ENCODE data around the gene TSPAN18.

TSPAN18 gene

DNA sequence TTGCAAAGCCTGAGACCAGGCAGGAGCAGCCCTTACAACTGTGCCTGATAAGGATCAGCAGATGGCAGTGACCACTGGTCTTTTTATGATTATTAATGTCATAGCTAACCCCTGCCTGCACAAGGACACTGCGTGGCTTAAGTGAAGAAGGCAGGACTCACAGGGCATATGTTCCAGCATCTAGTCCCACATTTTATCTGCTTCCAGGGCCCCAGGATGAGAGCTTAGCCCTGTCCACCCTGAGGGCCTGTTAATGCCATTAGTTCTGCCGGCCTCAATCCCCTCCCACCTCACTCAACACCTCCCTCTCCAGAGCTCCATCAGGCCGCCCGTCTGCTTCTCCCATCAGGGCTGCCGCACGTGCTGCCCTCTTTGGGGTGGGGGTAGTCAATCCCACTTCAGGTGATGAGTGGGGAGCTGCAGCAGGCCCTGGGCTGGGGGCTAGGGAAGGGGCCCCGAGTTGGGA lies 33.1 kb upstream of the TSPAN18 start:
- Histone ChIP-seq H3K4me2 (ENCODE audit: low read length, poor library complexity, severe bottlenecking) (no peak overlapping the region), H4K91ac (ENCODE audit: low read length) (no peak overlapping the region), H3K36me3 (ENCODE audit: control insufficient read depth in 1 of 2, insufficient read depth in 2 of 2, low read depth in 1 of 2, low read length in 2 of 2) (no peaks in the 10 kb centered on the region), H3K18ac (ENCODE audit: low read depth in 1 of 2, low read length in 2 of 2) (no peak overlapping the region), H3K23ac (ENCODE audit: low read length in 2 of 2) (peak overlapping the region in 1 of 2 experiments; percentile 15), H3K27me3 (ENCODE audit: control insufficient read depth in 1 of 2, insufficient read depth in 1 of 2, low read length in 2 of 2) (peaks cover 19 to 39% of the 10 kb centered on the region in 2 experiments), H3K79me1 (replicated peaks; ENCODE audit: low read length, poor library complexity, severe bottlenecking) (no peaks in the 10 kb centered on the region), H2AFZ (ENCODE audit: low read depth, low read length) (no peak overlapping the region), H2BK15ac (ENCODE audit: low read depth, poor library complexity, severe bottlenecking) (no peak overlapping the region), H4K8ac (ENCODE audit: low read length) (no peak overlapping the region), H3K4me1 (ENCODE audit: control insufficient read depth, insufficient read depth, low read depth, low read length) (no peaks in the 10 kb centered on the region), H3K4ac (ENCODE audit: low read depth in 1 of 2, low read length in 2 of 2) (no peak overlapping the region), H3K4me3 (ENCODE audit: insufficient read depth in 1 of 2, low read depth in 1 of 2, low read length in 2 of 2) (no peak overlapping the region), H2BK5ac (ENCODE audit: low read depth, low read length, poor library complexity, severe bottlenecking) (no peak overlapping the region), H2BK120ac (ENCODE audit: low read depth, low read length) (no peak overlapping the region), H3K27ac (ENCODE audit: low read length, poor library complexity, severe bottlenecking) (no peak overlapping the region), H3K14ac (ENCODE audit: low read length in 2 of 2) (no peak overlapping the region), H2BK12ac (ENCODE audit: low read length in 2 of 2) (no peak overlapping the region), H3K9me3 (ENCODE audit: control insufficient read depth, low read length) (peaks cover 8% of the 10 kb centered on the region), H2AK5ac (ENCODE audit: low read length, severe bottlenecking) (no peak overlapping the region), H3K9ac (ENCODE audit: low read length) (no peak overlapping the region)
- WGBS, result 47% methylated on average over 6 of the region's 7 CpGs
- DNase-seq, result no peak

DNA sequence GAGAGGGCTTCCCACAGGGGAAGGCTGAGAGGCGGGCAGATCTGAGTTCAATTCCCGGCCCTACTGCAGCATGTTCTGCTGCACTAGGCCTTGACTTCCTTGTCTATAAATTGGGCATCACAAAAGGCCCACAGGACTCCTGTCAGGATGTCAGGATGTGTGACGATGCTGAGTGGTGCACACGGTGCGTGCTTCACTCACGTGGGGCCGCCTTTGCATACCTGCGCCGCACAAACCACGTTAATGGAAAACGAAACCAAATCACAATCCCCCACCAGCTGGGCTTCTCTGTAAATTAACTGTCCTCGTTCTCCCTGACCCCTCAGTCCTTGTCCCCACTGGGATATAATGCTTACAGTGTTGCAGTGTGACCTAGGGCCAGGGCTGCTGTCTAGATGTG lies 32.3 kb upstream of the TSPAN18 start:
- Histone ChIP-seq H3K4me1 (ENCODE audit: control insufficient read depth, insufficient read depth, low read depth, low read length) (no peaks in the 10 kb centered on the region), H3K23ac (ENCODE audit: low read length in 2 of 2) (no peak overlapping the region), H3K4ac (ENCODE audit: low read depth in 1 of 2, low read length in 2 of 2) (no peak overlapping the region), H3K27me3 (ENCODE audit: control insufficient read depth in 1 of 2, insufficient read depth in 1 of 2, low read length in 2 of 2) (peaks cover 17 to 39% of the 10 kb centered on the region in 2 experiments), H2AFZ (ENCODE audit: low read depth, low read length) (no peak overlapping the region), H3K9me3 (ENCODE audit: control insufficient read depth, low read length) (peaks cover 3% of the 10 kb centered on the region), H3K79me1 (replicated peaks; ENCODE audit: low read length, poor library complexity, severe bottlenecking) (no peaks in the 10 kb centered on the region), H2BK5ac (ENCODE audit: low read depth, low read length, poor library complexity, severe bottlenecking) (no peak overlapping the region), H3K36me3 (ENCODE audit: control insufficient read depth in 1 of 2, insufficient read depth in 2 of 2, low read depth in 1 of 2, low read length in 2 of 2) (no peaks in the 10 kb centered on the region), H4K91ac (ENCODE audit: low read length) (no peak overlapping the region), H3K14ac (ENCODE audit: low read length in 2 of 2) (no peak overlapping the region), H2AK5ac (ENCODE audit: low read length, severe bottlenecking) (no peak overlapping the region), H2BK12ac (ENCODE audit: low read length in 2 of 2) (no peak overlapping the region), H2BK120ac (ENCODE audit: low read depth, low read length) (no peak overlapping the region), H3K4me3 (ENCODE audit: insufficient read depth in 1 of 2, low read depth in 1 of 2, low read length in 2 of 2) (no peak overlapping the region), H3K18ac (ENCODE audit: low read depth in 1 of 2, low read length in 2 of 2) (no peak overlapping the region), H3K27ac (ENCODE audit: low read length, poor library complexity, severe bottlenecking) (no peak overlapping the region), H3K9ac (ENCODE audit: low read length) (no peak overlapping the region), H3K4me2 (ENCODE audit: low read length, poor library complexity, severe bottlenecking) (no peak overlapping the region), H4K8ac (ENCODE audit: low read length) (no peak overlapping the region), H2BK15ac (ENCODE audit: low read depth, poor library complexity, severe bottlenecking) (no peak overlapping the region)
- WGBS, result 93% methylated on average over 12 of the region's 12 CpGs
- DNase-seq, result no peak

DNA sequence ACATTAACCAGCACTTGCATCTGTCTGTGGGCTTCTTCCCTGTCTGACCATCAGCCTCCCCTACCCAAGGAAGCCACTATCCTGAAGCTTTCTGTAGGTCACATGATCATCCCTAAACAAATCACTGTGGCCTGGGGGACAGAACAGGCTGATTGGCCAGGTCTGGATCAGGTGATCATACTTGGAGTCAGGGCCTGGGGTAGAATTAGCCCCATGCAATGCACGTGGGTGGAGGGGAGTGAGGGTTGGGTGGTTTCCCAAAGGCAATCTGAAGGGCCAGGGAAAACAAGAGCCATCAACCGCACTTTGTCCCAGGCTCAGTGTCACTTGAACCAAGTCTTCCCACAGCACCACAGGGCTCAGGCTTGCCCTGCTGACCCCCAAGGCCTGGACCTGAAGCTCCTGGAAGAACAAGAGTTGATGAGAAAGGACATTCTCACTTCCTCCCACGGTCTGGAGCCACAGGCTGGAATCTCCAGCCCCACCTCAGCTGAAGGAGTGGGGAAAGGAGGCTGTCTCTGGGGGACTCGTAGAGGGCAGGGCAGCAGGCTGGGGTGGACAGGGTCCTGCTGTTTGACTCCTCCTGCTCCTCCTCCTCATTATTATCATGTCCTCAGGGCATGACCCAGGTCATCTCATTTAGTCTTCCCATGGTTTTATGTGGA lies 31.5 kb upstream of the TSPAN18 start:
- Histone ChIP-seq H2AFZ (ENCODE audit: low read depth, low read length) (no peak overlapping the region), H2BK12ac (ENCODE audit: low read length in 2 of 2) (no peak overlapping the region), H4K91ac (ENCODE audit: low read length) (no peak overlapping the region), H3K14ac (ENCODE audit: low read length in 2 of 2) (no peak overlapping the region), H3K4me2 (ENCODE audit: low read length, poor library complexity, severe bottlenecking) (no peak overlapping the region), H4K8ac (ENCODE audit: low read length) (no peak overlapping the region), H3K18ac (ENCODE audit: low read depth in 1 of 2, low read length in 2 of 2) (no peak overlapping the region), H3K79me1 (replicated peaks; ENCODE audit: low read length, poor library complexity, severe bottlenecking) (no peaks in the 10 kb centered on the region), H3K4me1 (ENCODE audit: control insufficient read depth, insufficient read depth, low read depth, low read length) (no peaks in the 10 kb centered on the region), H2BK120ac (ENCODE audit: low read depth, low read length) (no peak overlapping the region), H2BK15ac (ENCODE audit: low read depth, poor library complexity, severe bottlenecking) (no peak overlapping the region), H3K23ac (ENCODE audit: low read length in 2 of 2) (no peak overlapping the region), H2BK5ac (ENCODE audit: low read depth, low read length, poor library complexity, severe bottlenecking) (no peak overlapping the region), H3K36me3 (ENCODE audit: control insufficient read depth in 1 of 2, insufficient read depth in 2 of 2, low read depth in 1 of 2, low read length in 2 of 2) (no peaks in the 10 kb centered on the region), H3K9me3 (ENCODE audit: control insufficient read depth, low read length) (no peaks in the 10 kb centered on the region), H2AK5ac (ENCODE audit: low read length, severe bottlenecking) (no peak overlapping the region), H3K27ac (ENCODE audit: low read length, poor library complexity, severe bottlenecking) (no peak overlapping the region), H3K4me3 (ENCODE audit: insufficient read depth in 1 of 2, low read depth in 1 of 2, low read length in 2 of 2) (no peak overlapping the region), H3K27me3 (ENCODE audit: control insufficient read depth in 1 of 2, insufficient read depth in 1 of 2, low read length in 2 of 2) (peaks cover 26 to 39% of the 10 kb centered on the region in 2 experiments), H3K4ac (ENCODE audit: low read depth in 1 of 2, low read length in 2 of 2) (no peak overlapping the region), H3K9ac (ENCODE audit: low read length) (no peak overlapping the region)
- WGBS, result 61% methylated on average over 4 of the region's 4 CpGs
- no peak for DNase-seq

DNA sequence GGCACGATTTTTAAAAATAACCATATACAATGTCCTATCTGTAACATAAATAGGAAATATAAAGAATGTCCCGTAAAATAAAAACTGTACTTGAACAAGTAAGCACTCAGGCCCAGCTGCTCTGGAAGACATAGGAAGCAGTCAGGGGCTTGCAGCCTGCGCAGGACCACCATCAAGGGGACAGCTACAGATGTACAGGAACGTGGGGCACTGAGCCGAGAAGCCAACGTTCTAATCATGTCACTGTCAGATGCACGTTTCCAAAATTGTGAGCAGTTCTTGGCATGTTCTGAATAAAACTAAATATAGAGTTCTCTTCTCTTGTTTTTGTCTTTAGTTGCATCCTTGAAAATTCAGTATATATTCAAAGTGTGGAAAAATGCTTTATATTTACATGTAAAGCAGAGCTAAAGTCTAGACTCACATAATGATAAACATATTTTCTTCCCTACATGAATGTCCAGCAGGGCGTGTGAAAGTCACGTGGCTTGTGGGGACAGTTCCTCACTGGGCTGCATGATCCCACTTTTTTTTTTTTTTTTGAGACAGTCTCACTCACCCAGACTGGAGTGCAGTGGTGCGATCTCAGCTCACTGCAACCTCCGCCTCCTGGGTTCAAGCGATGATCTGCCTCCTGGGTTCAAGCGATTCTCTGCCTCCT lies 28.4 kb upstream of the TSPAN18 start:
- Histone ChIP-seq H3K36me3 (ENCODE audit: control insufficient read depth in 1 of 2, insufficient read depth in 2 of 2, low read depth in 1 of 2, low read length in 2 of 2) (no peaks in the 10 kb centered on the region), H3K79me1 (replicated peaks; ENCODE audit: low read length, poor library complexity, severe bottlenecking) (no peaks in the 10 kb centered on the region), H3K9ac (ENCODE audit: low read length) (no peak overlapping the region), H3K4me2 (ENCODE audit: low read length, poor library complexity, severe bottlenecking) (no peak overlapping the region), H2BK120ac (ENCODE audit: low read depth, low read length) (no peak overlapping the region), H3K4me1 (ENCODE audit: control insufficient read depth, insufficient read depth, low read depth, low read length) (no peaks in the 10 kb centered on the region), H3K9me3 (ENCODE audit: control insufficient read depth, low read length) (peaks cover 2% of the 10 kb centered on the region), H4K91ac (ENCODE audit: low read length) (no peak overlapping the region), H3K27ac (ENCODE audit: low read length, poor library complexity, severe bottlenecking) (no peak overlapping the region), H2AK5ac (ENCODE audit: low read length, severe bottlenecking) (no peak overlapping the region), H3K14ac (ENCODE audit: low read length in 2 of 2) (no peak overlapping the region), H2BK12ac (ENCODE audit: low read length in 2 of 2) (no peak overlapping the region), H3K4me3 (ENCODE audit: insufficient read depth in 1 of 2, low read depth in 1 of 2, low read length in 2 of 2) (no peak overlapping the region), H3K18ac (ENCODE audit: low read depth in 1 of 2, low read length in 2 of 2) (no peak overlapping the region), H3K27me3 (ENCODE audit: control insufficient read depth in 1 of 2, insufficient read depth in 1 of 2, low read length in 2 of 2) (peaks cover 42 to 50% of the 10 kb centered on the region in 2 experiments), H4K8ac (ENCODE audit: low read length) (no peak overlapping the region), H2BK5ac (ENCODE audit: low read depth, low read length, poor library complexity, severe bottlenecking) (no peak overlapping the region), H3K4ac (ENCODE audit: low read depth in 1 of 2, low read length in 2 of 2) (no peak overlapping the region), H3K23ac (ENCODE audit: low read length in 2 of 2) (no peak overlapping the region), H2BK15ac (ENCODE audit: low read depth, poor library complexity, severe bottlenecking) (no peak overlapping the region), H2AFZ (ENCODE audit: low read depth, low read length) (no peak overlapping the region)
- no peak for DNase-seq
- WGBS, result 87% methylated on average over 12 of the region's 13 CpGs

Measured in mesenchymal stem cell (in vitro differentiated cells and primary cell).